ENCODE results near the gene PI4K2A.
"Not testable (repeated sequence)": the region's sequence is repeated elsewhere in the genome, so short reads cannot be mapped to it uniquely, and the experiment has no call there.

PI4K2A gene

GRCh38 chr10:97690133-97690532, 49.7 kb downstream of the PI4K2A start:
- Histone ChIP-seq H3K4me2 (ENCODE audit: insufficient read depth, low read length, poor library complexity, severe bottlenecking) (no peak overlapping the region), H3K79me1 (ENCODE audit: low read depth, low read length) (no peaks in the 10 kb centered on the region), H2AFZ (ENCODE audit: low read length) (no peak overlapping the region), H3K18ac (ENCODE audit: low read length) (no peak overlapping the region), H4K8ac (ENCODE audit: low read depth, low read length) (no peak overlapping the region), H2BK120ac (ENCODE audit: low read depth, low read length) (no peak overlapping the region), H2AK5ac (ENCODE audit: low read depth, low read length) (no peak overlapping the region), H3K27ac (replicated peaks; ENCODE audit: low read length) (no peak overlapping the region), H2BK15ac (ENCODE audit: low read length) (no peak overlapping the region), H4K91ac (ENCODE audit: low read depth, low read length, poor library complexity) (no peak overlapping the region), H2BK5ac (ENCODE audit: low read length) (no peak overlapping the region), H3K9me3 (replicated peaks in 1 of 2; ENCODE audit: control insufficient read depth in 2 of 2, insufficient read depth in 1 of 2, low read depth in 1 of 2, low read length in 2 of 2) (no peaks in the 10 kb centered on the region), H3K4me1 (ENCODE audit: control insufficient read depth in 2 of 2, insufficient read depth in 1 of 2, low read depth in 1 of 2, low read length in 2 of 2) (peaks cover 7 to 10% of the 10 kb centered on the region in 2 donors), H3K14ac (ENCODE audit: low read length) (no peak overlapping the region), H3K4ac (ENCODE audit: low read length) (no peak overlapping the region), H2BK12ac (ENCODE audit: low read length) (no peak overlapping the region), H3K27me3 (ENCODE audit: control insufficient read depth in 3 of 3, insufficient read depth in 3 of 3, low read depth in 1 of 3, low read length in 3 of 3) (no peaks in the 10 kb centered on the region), H3K36me3 (replicated peaks in 1 of 2; ENCODE audit: control insufficient read depth in 2 of 2, insufficient read depth in 2 of 2, low read length in 2 of 2) (no peaks in the 10 kb centered on the region), H3K4me3 (ENCODE audit: low read length in 2 of 2) (no peak overlapping the region), H3K9ac (ENCODE audit: low read depth, low read length, poor library complexity) (no peak overlapping the region), H3K23ac (ENCODE audit: low read depth, low read length, poor library complexity) (no peak overlapping the region)
- no peak for DNase-seq (ENCODE audit: low spot score)
- WGBS, 2 donors (ENCODE audit: extremely low coverage in 2 of 2, insufficient read length in 2 of 2, insufficient replicate concordance in 1 of 2) = no CpG with 5 or more reads among the region's 3 CpGs

- not testable (repeated sequence) for DNase-seq (ENCODE audit: low spot score); H2BK5ac ChIP-seq (ENCODE audit: low read length); H3K4me3 ChIP-seq (ENCODE audit: low read length in 2 of 2); H3K23ac ChIP-seq (ENCODE audit: low read depth, low read length, poor library complexity); H3K18ac ChIP-seq (ENCODE audit: low read length); H2BK12ac ChIP-seq (ENCODE audit: low read length); H4K8ac ChIP-seq (ENCODE audit: low read depth, low read length); H3K4me2 ChIP-seq (ENCODE audit: insufficient read depth, low read length, poor library complexity, severe bottlenecking); H2BK120ac ChIP-seq (ENCODE audit: low read depth, low read length); H3K4ac ChIP-seq (ENCODE audit: low read length); H3K9ac ChIP-seq (ENCODE audit: low read depth, low read length, poor library complexity); H3K79me1 ChIP-seq (ENCODE audit: low read depth, low read length); H2AFZ ChIP-seq (ENCODE audit: low read length); H3K14ac ChIP-seq (ENCODE audit: low read length); H3K27me3 ChIP-seq (ENCODE audit: control insufficient read depth in 3 of 3, insufficient read depth in 3 of 3, low read depth in 1 of 3, low read length in 3 of 3); H3K27ac ChIP-seq (replicated peaks; ENCODE audit: low read length); H3K4me1 ChIP-seq (ENCODE audit: control insufficient read depth in 2 of 2, insufficient read depth in 1 of 2, low read depth in 1 of 2, low read length in 2 of 2); H4K91ac ChIP-seq (ENCODE audit: low read depth, low read length, poor library complexity); H2BK15ac ChIP-seq (ENCODE audit: low read length); H2AK5ac ChIP-seq (ENCODE audit: low read depth, low read length); H3K9me3 ChIP-seq (replicated peaks in 1 of 2; ENCODE audit: control insufficient read depth in 2 of 2, insufficient read depth in 1 of 2, low read depth in 1 of 2, low read length in 2 of 2); H3K36me3 ChIP-seq (replicated peaks in 1 of 2; ENCODE audit: control insufficient read depth in 2 of 2, insufficient read depth in 2 of 2, low read length in 2 of 2)
- no CpG with 5 or more reads among the region's 11 CpGs for WGBS, 2 donors (ENCODE audit: extremely low coverage in 2 of 2, insufficient read length in 2 of 2, insufficient replicate concordance in 1 of 2)
Measured at GRCh38 chr10:97698072-97698655, 57.7 kb downstream of the PI4K2A start.

- no peaks in the 10 kb centered on the region for H3K36me3 ChIP-seq (replicated peaks in 1 of 2; ENCODE audit: control insufficient read depth in 2 of 2, insufficient read depth in 2 of 2, low read length in 2 of 2)
- peak overlapping the region; percentile 39 for H3K18ac ChIP-seq (ENCODE audit: low read length)
- no peak overlapping the region for H2BK5ac ChIP-seq (ENCODE audit: low read length)
- peak overlapping the region; percentile 65 for H2AFZ ChIP-seq (ENCODE audit: low read length)
- H4K91ac ChIP-seq (ENCODE audit: low read depth, low read length, poor library complexity) = no peak overlapping the region
- peaks cover 0 to 4% (median 2%) of the 10 kb centered on the region in 3 experiments for H3K27me3 ChIP-seq (ENCODE audit: control insufficient read depth in 3 of 3, insufficient read depth in 3 of 3, low read depth in 1 of 3, low read length in 3 of 3)
- H3K27ac ChIP-seq (replicated peaks; ENCODE audit: low read length) = no peak overlapping the region
- H2AK5ac ChIP-seq (ENCODE audit: low read depth, low read length) = no peak overlapping the region
- H3K4me3 ChIP-seq (ENCODE audit: low read length in 2 of 2) = no peak overlapping the region
- no peaks in the 10 kb centered on the region for H3K4me1 ChIP-seq (ENCODE audit: control insufficient read depth in 2 of 2, insufficient read depth in 1 of 2, low read depth in 1 of 2, low read length in 2 of 2)
- H3K79me1 ChIP-seq (ENCODE audit: low read depth, low read length) = no peaks in the 10 kb centered on the region
- no peak overlapping the region for H3K4ac ChIP-seq (ENCODE audit: low read length)
- H3K9ac ChIP-seq (ENCODE audit: low read depth, low read length, poor library complexity) = no peak overlapping the region
- no peaks in the 10 kb centered on the region for H3K9me3 ChIP-seq (replicated peaks in 1 of 2; ENCODE audit: control insufficient read depth in 2 of 2, insufficient read depth in 1 of 2, low read depth in 1 of 2, low read length in 2 of 2)
- H3K4me2 ChIP-seq (ENCODE audit: insufficient read depth, low read length, poor library complexity, severe bottlenecking) = no peak overlapping the region
- peak overlapping the region; percentile 70 for H4K8ac ChIP-seq (ENCODE audit: low read depth, low read length)
- WGBS, 2 donors (ENCODE audit: extremely low coverage in 2 of 2, insufficient read length in 2 of 2, insufficient replicate concordance in 1 of 2) = no CpG with 5 or more reads among the region's 12 CpGs
- no peak overlapping the region for H2BK120ac ChIP-seq (ENCODE audit: low read depth, low read length)
- H3K23ac ChIP-seq (ENCODE audit: low read depth, low read length, poor library complexity) = no peak overlapping the region
- no peak overlapping the region for H2BK12ac ChIP-seq (ENCODE audit: low read length)
- H2BK15ac ChIP-seq (ENCODE audit: low read length) = peak overlapping the region; percentile 72
- H3K14ac ChIP-seq (ENCODE audit: low read length) = no peak overlapping the region
- peak; percentile 70 for DNase-seq (ENCODE audit: low spot score)
Measured at GRCh38 chr10:97701438-97702069, 61.1 kb downstream of the PI4K2A start.

- Histone ChIP-seq H2BK15ac (ENCODE audit: low read length) (no peak overlapping the region), H4K91ac (ENCODE audit: low read depth, low read length, poor library complexity) (no peak overlapping the region), H3K4me2 (ENCODE audit: insufficient read depth, low read length, poor library complexity, severe bottlenecking) (no peak overlapping the region), H3K27me3 (ENCODE audit: control insufficient read depth in 3 of 3, insufficient read depth in 3 of 3, low read depth in 1 of 3, low read length in 3 of 3) (peaks cover 0 to 12% (median 2%) of the 10 kb centered on the region in 3 experiments), H3K14ac (ENCODE audit: low read length) (no peak overlapping the region), H3K4ac (ENCODE audit: low read length) (no peak overlapping the region), H2BK5ac (ENCODE audit: low read length) (no peak overlapping the region), H3K4me1 (ENCODE audit: control insufficient read depth in 2 of 2, insufficient read depth in 1 of 2, low read depth in 1 of 2, low read length in 2 of 2) (no peaks in the 10 kb centered on the region), H3K36me3 (replicated peaks in 1 of 2; ENCODE audit: control insufficient read depth in 2 of 2, insufficient read depth in 2 of 2, low read length in 2 of 2) (no peaks in the 10 kb centered on the region), H3K23ac (ENCODE audit: low read depth, low read length, poor library complexity) (no peak overlapping the region), H3K9me3 (replicated peaks in 1 of 2; ENCODE audit: control insufficient read depth in 2 of 2, insufficient read depth in 1 of 2, low read depth in 1 of 2, low read length in 2 of 2) (no peaks in the 10 kb centered on the region), H3K4me3 (ENCODE audit: low read length in 2 of 2) (no peak overlapping the region), H2BK12ac (ENCODE audit: low read length) (no peak overlapping the region), H2AFZ (ENCODE audit: low read length) (no peak overlapping the region), H3K9ac (ENCODE audit: low read depth, low read length, poor library complexity) (no peak overlapping the region), H4K8ac (ENCODE audit: low read depth, low read length) (no peak overlapping the region), H2BK120ac (ENCODE audit: low read depth, low read length) (no peak overlapping the region), H2AK5ac (ENCODE audit: low read depth, low read length) (no peak overlapping the region), H3K27ac (replicated peaks; ENCODE audit: low read length) (no peak overlapping the region), H3K18ac (ENCODE audit: low read length) (no peak overlapping the region), H3K79me1 (ENCODE audit: low read depth, low read length) (no peaks in the 10 kb centered on the region)
- WGBS, 2 donors (ENCODE audit: extremely low coverage in 2 of 2, insufficient read length in 2 of 2, insufficient replicate concordance in 1 of 2) = no CpG with 5 or more reads among the region's 7 CpGs
- no peak for DNase-seq (ENCODE audit: low spot score)
Measured at GRCh38 chr10:97703398-97704067, 63.1 kb downstream of the PI4K2A start.

Data from neuronal stem cell (in vitro differentiated cells).